Activated T-helper 9 cell treated with anti-CD3 and anti-CD28 coated beads, Interleukin-2, amount 50 U/mL, for 16 hours (primary cell): ENCODE measurements around the gene NOP58.
"Not testable (repeated sequence)": the region's sequence is repeated elsewhere in the genome, so short reads cannot be mapped to it uniquely, and the experiment has no call there.

Source experiments
- DNase-seq: peaks from one replicate; pipeline ENCODE4 v3.0.0-alpha.2; 2020; ENCODE audit warnings: low read depth

Gene NOP58

DNA sequence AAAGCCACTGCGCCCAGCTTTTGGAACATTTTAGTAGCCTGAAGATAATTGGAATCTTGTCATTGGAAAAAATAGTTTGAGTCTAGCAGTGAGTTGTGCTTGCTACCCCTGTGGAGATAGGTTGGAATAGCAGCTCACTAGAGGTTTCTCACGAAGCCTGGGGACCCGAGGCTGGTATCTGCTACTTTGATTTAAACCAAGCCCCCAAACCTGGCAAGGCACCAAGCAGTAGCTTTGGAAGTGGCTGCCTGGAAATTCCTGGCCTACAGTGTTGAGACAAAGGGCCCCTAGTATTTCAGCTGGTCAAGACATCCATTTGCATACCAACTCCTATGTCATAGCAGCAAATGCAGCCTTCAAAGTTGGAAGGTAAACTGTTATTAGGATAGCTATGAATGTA is 42.1 kb downstream of the NOP58 start:
- DNase-seq = no peak

DNA sequence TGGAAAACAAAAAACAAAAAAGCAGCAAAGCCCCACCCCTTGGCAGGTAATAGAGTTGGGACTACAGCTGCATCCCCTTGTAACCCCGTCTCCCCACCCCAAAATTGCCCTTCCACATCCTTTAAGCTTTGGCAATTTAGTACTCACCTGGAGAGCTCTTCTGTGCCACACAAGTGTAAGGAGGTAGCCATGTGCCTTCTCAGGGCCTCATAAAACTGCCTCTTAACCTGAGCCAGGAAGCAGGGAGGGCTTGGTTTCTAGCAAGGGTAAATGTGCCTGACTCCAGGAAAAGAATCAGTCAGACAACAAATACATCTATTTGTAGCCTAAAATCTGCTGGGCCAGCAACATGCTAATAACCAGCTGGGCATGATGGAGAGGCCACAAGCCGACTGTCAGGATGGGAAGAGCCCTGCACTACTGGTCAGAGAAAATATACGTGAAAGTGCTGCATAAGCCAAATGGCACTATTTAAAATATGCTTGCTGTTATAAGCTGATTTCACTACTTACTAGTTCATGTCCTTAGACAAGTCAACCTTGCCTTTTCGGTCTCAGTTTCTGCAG is 46.3 kb downstream of the NOP58 start:
- no peak for DNase-seq

DNA sequence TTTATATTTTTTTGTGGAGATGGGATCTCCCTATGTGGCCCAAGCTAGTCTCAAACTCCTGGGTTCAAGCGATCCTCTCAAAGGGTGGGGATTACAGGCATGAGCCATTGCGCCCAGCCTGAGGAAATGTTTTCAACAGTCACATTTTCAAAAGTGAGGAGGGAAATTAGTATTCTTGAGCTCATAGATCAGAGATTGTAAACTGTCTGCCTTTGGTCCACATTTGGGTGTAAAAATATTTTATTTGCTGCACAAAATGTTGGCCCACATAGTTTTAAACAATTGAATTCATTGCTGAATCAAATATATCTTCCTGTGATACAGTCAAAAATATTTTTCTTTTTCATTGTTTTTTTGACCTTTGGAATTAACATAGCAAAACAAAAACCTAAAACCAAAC is 48.6 kb downstream of the NOP58 start:
- no peak for DNase-seq

DNA sequence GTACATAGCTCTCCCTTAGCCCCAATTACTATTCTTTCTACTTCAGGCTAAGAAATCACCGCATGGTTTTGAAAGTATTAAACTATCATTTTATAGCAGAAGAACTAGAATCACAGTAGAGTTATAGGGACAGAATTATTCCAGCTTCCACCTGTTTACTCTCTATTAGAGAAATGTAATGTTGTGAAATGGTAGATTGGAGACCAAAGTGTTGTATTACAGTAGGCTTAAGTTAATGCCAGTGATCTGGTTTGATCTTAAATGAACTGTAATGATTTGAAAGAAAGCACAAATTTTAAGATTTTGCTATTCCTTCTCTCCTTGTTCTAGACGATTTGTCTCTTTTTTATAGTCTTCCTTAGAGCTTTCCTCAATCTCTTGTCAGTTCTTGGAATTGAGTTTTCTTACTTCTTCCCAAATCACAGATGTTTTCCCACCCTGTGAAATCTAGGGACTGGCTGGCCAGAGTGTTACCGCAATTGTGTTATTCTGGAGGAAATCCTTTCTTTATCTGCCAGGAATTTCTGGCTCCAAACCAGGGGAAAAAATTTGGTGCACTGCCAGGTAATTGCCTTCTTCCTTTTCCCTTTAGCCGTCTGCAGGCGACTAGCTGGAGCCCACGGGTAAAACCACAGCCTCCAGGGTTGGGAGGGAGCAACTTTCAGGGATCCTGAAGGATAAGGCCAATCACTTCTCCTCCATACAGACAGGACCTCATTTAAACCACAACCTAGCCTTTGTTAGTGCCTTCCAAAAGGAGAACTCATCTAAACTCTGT is 51.7 kb downstream of the NOP58 start:
- DNase-seq = no peak

GRCh38 chr2:202320362-202320761 is 54.8 kb downstream of the NOP58 start:
- not testable (repeated sequence) for DNase-seq

DNA sequence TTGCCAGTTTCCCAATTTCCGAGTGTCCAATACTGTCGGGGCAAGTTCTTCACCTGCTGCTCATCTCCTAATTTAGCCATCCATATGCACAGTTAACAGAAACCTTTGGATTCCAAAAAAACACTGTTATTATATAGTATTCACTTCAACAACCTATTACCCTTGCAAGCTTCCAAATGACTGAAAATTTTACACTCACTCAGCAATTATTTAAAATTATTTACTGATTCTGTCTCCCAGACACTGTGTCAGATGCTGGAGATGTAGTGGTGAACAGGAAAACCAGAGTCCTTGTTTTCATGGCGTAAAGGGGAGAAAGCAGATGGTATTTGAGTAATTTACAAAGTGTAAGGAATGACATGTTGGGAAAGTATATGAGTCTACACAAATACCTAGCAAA is 56.9 kb downstream of the NOP58 start:
- no peak for DNase-seq

- no peak for DNase-seq
Observed at GRCh38 chr2:202327858-202328257, 62.3 kb downstream of the NOP58 start.

- DNase-seq = no peak
Observed at GRCh38 chr2:202335791-202336467, 70.4 kb downstream of the NOP58 start.

- DNase-seq = no peak
Observed at GRCh38 chr2:202337151-202337550, 71.6 kb downstream of the NOP58 start.

- DNase-seq = no peak
Observed at GRCh38 chr2:202337706-202338346, 72.3 kb downstream of the NOP58 start.

- DNase-seq = no peak
Observed at GRCh38 chr2:202339071-202339870, 73.7 kb downstream of the NOP58 start.

DNA sequence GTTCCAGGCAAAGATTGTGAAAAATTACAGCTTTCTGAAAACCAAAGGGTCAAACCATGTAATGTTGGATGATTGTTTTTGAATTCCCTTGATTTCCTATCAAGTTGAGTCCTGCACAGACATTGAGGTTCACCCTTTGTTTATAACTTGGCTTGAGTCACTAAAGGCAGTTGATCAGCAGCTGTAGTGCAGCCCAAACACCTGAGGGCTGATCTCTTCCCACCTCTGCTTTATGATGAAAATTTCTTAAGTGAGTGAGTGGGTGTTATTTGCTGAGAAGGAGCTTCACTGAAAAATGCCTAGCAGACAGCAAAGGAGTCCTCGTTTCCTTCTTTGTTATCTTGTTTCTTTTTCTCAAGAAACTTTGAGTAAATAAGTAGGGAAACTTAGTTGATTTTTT is 78.6 kb downstream of the NOP58 start:
- DNase-seq = no peak

GRCh38 chr2:202346180-202346579 is 80.6 kb downstream of the NOP58 start:
- no peak for DNase-seq
